Lung (tissue), 12 donors: Measurements from ENCODE around the gene CDH1. TPM values are rescaled to one million over a fixed set of nuclear protein-coding genes. Genes with fewer than 3 reads are reported as not detected.

ENCODE experiments used
- ATAC-seq: fragments of 200-7000 bp; cut with Tn5 transposase; one replicate; pipeline ENCODE4 v1.9.1; 2020; ENCODE audit warnings: moderate number of reproducible peaks; ENCODE audit not compliant: insufficient read depth, low FRiP score
- DNase-seq, 3 donors: peaks; one replicate each; pipeline ENCODE4 v3.0.0-alpha.2; 2013 to 2017
- H3K27ac ChIP-seq, 2 donors: one replicate each; pipeline ENCODE4 v1.5.1; 2013; ENCODE audit warnings: mild to moderate bottlenecking in 2 of 2, moderate library complexity in 2 of 2, control low read depth in 1 of 2, inconsistent platforms in 1 of 2, low read depth in 1 of 2, low read length in 1 of 2
- H3K27me3 ChIP-seq, 3 donors: one replicate each; pipeline ENCODE4 v1.5.1; 2013; ENCODE audit warnings: low read length in 2 of 3; ENCODE audit not compliant: control insufficient read depth in 3 of 3, insufficient read depth in 3 of 3
- H3K36me3 ChIP-seq, 4 donors: one replicate each; pipeline ENCODE4 v1.5.1; 2013; ENCODE audit warnings: low read length in 4 of 4, mild to moderate bottlenecking in 1 of 4, moderate library complexity in 1 of 4; ENCODE audit not compliant: control insufficient read depth in 4 of 4, insufficient read depth in 4 of 4
- H3K4me1 ChIP-seq, 5 donors: one replicate each; pipeline ENCODE4 v1.5.1; 2013; ENCODE audit warnings: low read length in 5 of 5, mild to moderate bottlenecking in 2 of 5, moderate library complexity in 1 of 5; ENCODE audit not compliant: control insufficient read depth in 5 of 5, insufficient read depth in 5 of 5
- H3K4me3 ChIP-seq: one replicate; pipeline ENCODE4 v1.5.1; 2013; ENCODE audit warnings: mild to moderate bottlenecking, control low read depth, moderate library complexity
- H3K9ac ChIP-seq, 2 donors: one replicate each; pipeline ENCODE4 v1.5.1; 2013; ENCODE audit warnings: low read length in 2 of 2, control low read depth in 1 of 2; ENCODE audit not compliant: insufficient read depth in 1 of 2
- H3K9me3 ChIP-seq, 4 donors: one replicate each; pipeline ENCODE4 v1.5.1; 2013; ENCODE audit warnings: low read length in 3 of 4, mild to moderate bottlenecking in 1 of 4, moderate library complexity in 1 of 4; ENCODE audit not compliant: control insufficient read depth in 4 of 4, insufficient read depth in 3 of 4
- WGBS, 2 donors: extraction: QIAGEN DNeasy Blood & Tissue Kit; methylation state at CpG; one replicate each; pipeline ENCODE4 v1.1.7; 2013; 5-methylcytosine and 5-hydroxymethylcytosine counted together
- polyA plus RNA-seq, 2 donors: library from polyadenylated mRNA; stranded (reverse); fragments of 200-250 nt; gene quantifications; one replicate each; pipeline ENCODE4 v1.2.1, GENCODE V29; 2013
- total RNA-seq, 2 donors: library from RNA; depleted of rRNA in 1 of 2; stranded (reverse); fragments of >200 nt in 1 of 2; gene quantifications; one replicate each; pipeline ENCODE4 v1.2.1, GENCODE V29; 2014 to 2021
- TF ChIP-seq, protein P1 (sequence below): IDR thresholded peaks from 2 replicates; pipeline ENCODE4 v1.5.1; 2012; ENCODE audit warnings: mild to moderate bottlenecking; ENCODE audit errors: control extremely low read depth, extremely low read depth
- donor health status: control.
- donor health status: control.
- donor health status: Bipolar disorder and iron deficiency.
- donor health status: healthy.
- donor health status: DM: yes; HTN: yes; CAD: no.

CDH1 gene
- total and polyA plus RNA-seq, 4 donors = 33.2 to 227 (median 95.2) TPM

DNA sequence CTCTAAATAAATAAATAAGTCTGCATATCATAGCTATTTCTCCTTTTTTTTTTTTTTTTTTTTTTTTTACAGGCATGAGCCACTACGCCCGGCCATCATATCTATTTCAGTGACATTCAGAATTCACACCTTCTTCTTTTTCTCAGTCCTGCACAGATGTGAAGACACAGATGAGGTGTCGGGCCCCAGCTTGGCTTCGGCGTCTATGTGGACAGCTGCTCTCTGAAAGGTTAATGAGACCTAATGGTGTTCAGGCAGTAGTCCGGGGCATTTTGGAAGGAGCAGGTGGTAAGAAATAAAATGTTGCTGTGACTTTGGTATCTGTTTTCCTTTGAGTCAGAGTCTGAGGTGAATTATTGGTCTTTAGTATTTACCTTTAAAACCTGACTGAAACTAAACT lies 129.8 kb downstream of the CDH1 start:
- no peaks in the 10 kb centered on the region for H3K4me1 ChIP-seq
- 97% methylated on average over 6 of the region's 6 CpGs for WGBS, 2 donors
- H3K36me3 ChIP-seq = peaks cover 0 to 12% (median 3%) of the 10 kb centered on the region in 4 donors
- H3K27ac ChIP-seq = no peak overlapping the region
- no peak overlapping the region for H3K9ac ChIP-seq
- H3K4me3 ChIP-seq = no peak overlapping the region
- DNase-seq (no peak), ATAC-seq (no peak)
- TF ChIP-seq, protein P1, sequence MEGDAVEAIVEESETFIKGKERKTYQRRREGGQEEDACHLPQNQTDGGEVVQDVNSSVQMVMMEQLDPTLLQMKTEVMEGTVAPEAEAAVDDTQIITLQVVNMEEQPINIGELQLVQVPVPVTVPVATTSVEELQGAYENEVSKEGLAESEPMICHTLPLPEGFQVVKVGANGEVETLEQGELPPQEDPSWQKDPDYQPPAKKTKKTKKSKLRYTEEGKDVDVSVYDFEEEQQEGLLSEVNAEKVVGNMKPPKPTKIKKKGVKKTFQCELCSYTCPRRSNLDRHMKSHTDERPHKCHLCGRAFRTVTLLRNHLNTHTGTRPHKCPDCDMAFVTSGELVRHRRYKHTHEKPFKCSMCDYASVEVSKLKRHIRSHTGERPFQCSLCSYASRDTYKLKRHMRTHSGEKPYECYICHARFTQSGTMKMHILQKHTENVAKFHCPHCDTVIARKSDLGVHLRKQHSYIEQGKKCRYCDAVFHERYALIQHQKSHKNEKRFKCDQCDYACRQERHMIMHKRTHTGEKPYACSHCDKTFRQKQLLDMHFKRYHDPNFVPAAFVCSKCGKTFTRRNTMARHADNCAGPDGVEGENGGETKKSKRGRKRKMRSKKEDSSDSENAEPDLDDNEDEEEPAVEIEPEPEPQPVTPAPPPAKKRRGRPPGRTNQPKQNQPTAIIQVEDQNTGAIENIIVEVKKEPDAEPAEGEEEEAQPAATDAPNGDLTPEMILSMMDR = no peak
- H3K9me3 ChIP-seq = no peaks in the 10 kb centered on the region
- no peaks in the 10 kb centered on the region for H3K27me3 ChIP-seq

- no peaks in the 10 kb centered on the region for H3K27me3 ChIP-seq
- no peak for DNase-seq
- H3K4me1 ChIP-seq = no peaks in the 10 kb centered on the region
- H3K9me3 ChIP-seq = no peaks in the 10 kb centered on the region
- H3K36me3 ChIP-seq = peaks cover 0 to 9% (median 3%) of the 10 kb centered on the region in 4 donors
- 84 to 87% methylated on average over 4 of the region's 4 CpGs for WGBS, 2 donors
- H3K9ac ChIP-seq = no peak overlapping the region
- H3K4me3 ChIP-seq = no peak overlapping the region
- ATAC-seq = no peak
- TF ChIP-seq, protein P1 = no peak
- H3K27ac ChIP-seq = no peak overlapping the region
These were observed 132.5 kb downstream of the CDH1 start for GRCh38 chr16:68869492-68870088.

GRCh38 chr16:68873635-68874471 lies 136.8 kb downstream of the CDH1 start:
- DNase-seq (no peak), ATAC-seq (no peak)
- H3K27me3 ChIP-seq = no peaks in the 10 kb centered on the region
- H3K4me1 ChIP-seq = no peaks in the 10 kb centered on the region
- no peak overlapping the region for H3K9ac ChIP-seq
- H3K27ac ChIP-seq = no peak overlapping the region
- H3K36me3 ChIP-seq = peaks cover 0 to 12% (median 6%) of the 10 kb centered on the region in 4 donors
- no peak overlapping the region for H3K4me3 ChIP-seq
- TF ChIP-seq, protein P1 = no peak
- no peaks in the 10 kb centered on the region for H3K9me3 ChIP-seq
- 74 to 82% methylated on average over 7 of the region's 7 CpGs for WGBS, 2 donors
